Muscle of leg (tissue), 11 donors: ENCODE data around the gene KDM4B. TPM values are rescaled to one million over a fixed set of nuclear protein-coding genes. Genes with fewer than 3 reads are reported as not detected.
A peak's percentile ranks its signal among the peaks of the same experiment; 100 is the strongest.

Source experiments
- DNase-seq: peaks from one replicate; pipeline ENCODE4 v3.0.0; 2013
- H3K27ac ChIP-seq: one replicate; pipeline ENCODE4 v1.5.1; 2013; ENCODE audit warnings: mild to moderate bottlenecking, low read length, control low read depth
- H3K27me3 ChIP-seq: one replicate; pipeline ENCODE4 v1.6.1; 2013; ENCODE audit warnings: low read length; ENCODE audit not compliant: control insufficient read depth, insufficient read depth
- H3K36me3 ChIP-seq: one replicate; pipeline ENCODE4 v1.6.1; 2013; ENCODE audit warnings: low read length; ENCODE audit not compliant: control insufficient read depth, insufficient read depth
- H3K4me1 ChIP-seq: one replicate; pipeline ENCODE4 v1.6.1; 2013; ENCODE audit warnings: low read length; ENCODE audit not compliant: control insufficient read depth, insufficient read depth
- H3K4me3 ChIP-seq: one replicate; pipeline ENCODE4 v1.5.1; 2013; ENCODE audit warnings: low read length, control low read depth
- H3K9me3 ChIP-seq: replicated peaks from 2 replicates; pipeline ENCODE4 v1.6.1; 2013; ENCODE audit warnings: low read depth, low read length; ENCODE audit not compliant: control insufficient read depth
- WGBS: methylation state at CpG from one replicate; pipeline ENCODE4 v1.1.5; 2013; ENCODE audit warnings: missing lambda C conversion rate; ENCODE audit not compliant: insufficient coverage; 5-methylcytosine and 5-hydroxymethylcytosine counted together
- polyA plus RNA-seq, 8 donors: library from polyadenylated mRNA; unstranded; fragments of 120-200 nt; gene quantifications; one replicate each; pipeline versions ENCODE4 v1.2.1 to v1.2.3, GENCODE V29; 2013; ENCODE audit warnings: inconsistent platforms in 1 of 8, low replicate concordance in 1 of 8; ENCODE audit not compliant: insufficient read length in 8 of 8, insufficient read depth in 1 of 8
- total RNA-seq: library from RNA; stranded (reverse); fragments of 120-200 nt; gene quantifications from one replicate; pipeline ENCODE4 v1.2.4, GENCODE V29; 2013

The KDM4B gene
- total and polyA plus RNA-seq, 9 donors: 8.1 to 22.3 (median 21.1) TPM

DNA sequence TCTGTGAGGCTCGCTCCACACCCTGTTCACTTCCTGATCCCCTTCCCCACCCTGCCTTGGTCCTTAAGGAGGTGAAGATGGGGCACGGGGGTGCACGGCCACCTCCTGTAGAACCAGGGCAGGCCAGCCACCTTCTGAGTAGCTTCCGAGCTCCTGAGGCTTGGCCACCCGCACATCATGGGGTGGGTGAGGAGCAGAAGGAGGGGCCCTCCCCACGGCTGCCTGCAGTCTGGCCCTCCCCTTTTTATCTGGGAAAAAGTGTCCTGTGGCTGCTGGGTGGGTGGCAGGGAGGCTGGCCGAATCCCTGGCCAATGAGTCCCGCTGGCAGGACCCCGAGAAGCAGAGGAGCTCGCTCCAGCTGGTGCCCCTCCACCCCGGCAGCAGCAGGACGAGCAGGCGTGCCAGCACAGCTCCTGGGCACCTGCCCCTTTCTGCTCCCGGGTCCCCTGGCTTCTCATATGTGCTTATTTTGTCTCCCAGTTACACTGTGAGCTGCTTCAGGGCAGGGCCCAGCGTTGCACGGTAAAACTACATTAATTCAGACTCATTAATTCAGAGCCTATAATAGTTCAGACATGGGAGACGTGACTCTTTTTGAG lies 135.0 kb downstream of the KDM4B start:
- Histone ChIP-seq H3K27ac (peak overlapping the region; percentile 62), H3K9me3 (peaks cover 16% of the 10 kb centered on the region), H3K4me1 (peaks cover 46% of the 10 kb centered on the region), H3K36me3 (peaks cover 32% of the 10 kb centered on the region), H3K27me3 (no peaks in the 10 kb centered on the region), H3K4me3 (no peak overlapping the region)
- DNase-seq: peak; percentile 49
- 55% methylated on average over 11 of the region's 17 CpGs for WGBS

DNA sequence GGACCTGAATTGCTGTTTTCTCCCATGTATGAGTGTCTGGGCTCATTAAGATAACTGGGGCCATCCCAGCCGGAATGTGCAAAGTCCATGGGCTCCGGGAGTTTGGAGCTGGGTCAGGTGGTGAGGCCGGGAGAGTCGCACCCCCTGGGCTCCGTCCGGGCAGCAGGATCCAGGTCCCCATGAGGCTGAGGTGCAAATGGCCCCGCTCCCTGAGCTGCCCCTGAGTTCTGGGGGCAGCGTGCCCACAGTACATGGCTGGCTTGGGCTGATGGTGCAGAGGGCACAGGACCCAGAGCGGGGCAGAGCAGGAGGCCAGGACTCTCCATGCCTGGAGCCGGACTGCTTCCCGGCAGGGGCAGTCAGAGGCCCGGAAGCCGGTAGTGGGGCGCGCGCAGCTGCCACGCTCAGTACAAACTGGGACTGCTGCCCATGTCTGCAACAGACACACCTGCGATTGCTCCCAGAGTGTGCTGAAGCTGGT lies 136.0 kb downstream of the KDM4B start:
- Histone ChIP-seq H3K36me3 (peaks cover 28% of the 10 kb centered on the region), H3K4me3 (no peak overlapping the region), H3K27me3 (no peaks in the 10 kb centered on the region), H3K9me3 (peaks cover 6% of the 10 kb centered on the region), H3K4me1 (peaks cover 46% of the 10 kb centered on the region), H3K27ac (no peak overlapping the region)
- whole genome bisulfite sequencing: 84% methylated on average over 17 of the region's 18 CpGs
- no peak for DNase-seq

DNA sequence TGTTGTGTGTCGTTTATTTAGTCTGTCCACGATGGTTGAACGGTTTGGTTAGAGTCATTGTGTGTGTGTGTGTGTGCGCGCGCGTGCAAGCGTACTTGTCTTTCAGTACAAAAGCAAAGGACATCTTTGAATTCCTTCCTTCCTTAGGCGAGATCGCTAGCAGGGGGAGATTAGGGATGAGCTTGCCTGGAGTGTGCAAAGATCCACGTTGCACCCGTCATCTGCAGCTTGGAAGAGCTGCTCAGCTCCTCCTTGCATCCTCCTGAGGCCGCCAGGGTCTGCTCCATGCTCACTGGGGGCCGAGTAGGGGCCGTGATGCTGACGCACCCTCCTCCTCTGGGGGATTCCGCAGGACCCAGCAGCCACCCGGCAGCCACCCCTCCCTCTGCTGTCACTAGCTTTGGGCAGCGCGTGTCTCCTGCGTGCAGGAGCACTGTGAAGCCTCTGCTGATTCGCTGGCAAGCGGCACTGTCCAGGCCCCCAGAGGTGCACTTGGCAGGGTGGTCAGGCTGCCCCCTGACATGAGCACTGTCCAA lies 137.3 kb downstream of the KDM4B start:
- Histone ChIP-seq H3K27me3 (no peaks in the 10 kb centered on the region), H3K9me3 (no peaks in the 10 kb centered on the region), H3K4me1 (peaks cover 46% of the 10 kb centered on the region), H3K4me3 (no peak overlapping the region), H3K27ac (no peak overlapping the region), H3K36me3 (peaks cover 39% of the 10 kb centered on the region)
- no peak for DNase-seq
- 83% methylated on average over 11 of the region's 23 CpGs for WGBS

GRCh38 chr19:5106971-5107370 lies 138.1 kb downstream of the KDM4B start:
- peaks cover 43% of the 10 kb centered on the region for H3K4me1 ChIP-seq
- no peak overlapping the region for H3K27ac ChIP-seq
- H3K4me3 ChIP-seq: no peak overlapping the region
- no peaks in the 10 kb centered on the region for H3K9me3 ChIP-seq
- no peak for DNase-seq
- H3K27me3 ChIP-seq: no peaks in the 10 kb centered on the region
- H3K36me3 ChIP-seq: peaks cover 45% of the 10 kb centered on the region
- WGBS: 86% methylated on average over 18 of the region's 19 CpGs

- H3K27me3 ChIP-seq: no peaks in the 10 kb centered on the region
- WGBS: 57% methylated on average over 19 of the region's 21 CpGs
- no peak for DNase-seq
- peaks cover 36% of the 10 kb centered on the region for H3K4me1 ChIP-seq
- no peak overlapping the region for H3K4me3 ChIP-seq
- H3K27ac ChIP-seq: no peak overlapping the region
- H3K36me3 ChIP-seq: peaks cover 51% of the 10 kb centered on the region
- H3K9me3 ChIP-seq: no peaks in the 10 kb centered on the region
These were observed 138.7 kb downstream of the KDM4B start for GRCh38 chr19:5107432-5108122.

- WGBS: 28% methylated on average over 3 of the region's 12 CpGs
- H3K9me3 ChIP-seq: no peaks in the 10 kb centered on the region
- H3K27ac ChIP-seq: no peak overlapping the region
- no peak for DNase-seq
- H3K4me1 ChIP-seq: peaks cover 31% of the 10 kb centered on the region
- no peaks in the 10 kb centered on the region for H3K27me3 ChIP-seq
- peaks cover 54% of the 10 kb centered on the region for H3K36me3 ChIP-seq
- no peak overlapping the region for H3K4me3 ChIP-seq
These were observed 139.2 kb downstream of the KDM4B start for GRCh38 chr19:5108123-5108596.

DNA sequence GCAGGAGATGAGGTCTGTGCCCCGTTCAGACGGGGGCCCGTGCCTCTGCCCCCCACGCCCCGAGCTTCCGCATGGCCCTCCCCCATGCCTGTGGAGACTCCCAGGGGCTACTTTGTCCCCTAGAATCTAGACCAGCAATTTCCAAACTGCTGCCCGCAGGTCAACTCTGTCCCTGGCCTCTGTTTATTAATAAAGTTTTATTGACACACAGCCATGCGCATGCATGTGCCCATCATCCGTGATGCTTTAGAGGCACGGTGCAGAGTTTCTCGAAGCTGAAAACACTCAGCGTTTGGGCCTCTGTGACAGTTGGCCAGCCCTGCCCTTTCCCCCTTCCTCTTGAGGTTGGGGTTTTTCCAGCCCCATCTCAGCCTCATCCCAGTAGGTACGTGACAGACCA lies 140.0 kb downstream of the KDM4B start:
- Histone ChIP-seq H3K27ac (no peak overlapping the region), H3K9me3 (no peaks in the 10 kb centered on the region), H3K4me1 (peaks cover 24% of the 10 kb centered on the region), H3K36me3 (peaks cover 59% of the 10 kb centered on the region), H3K27me3 (no peaks in the 10 kb centered on the region), H3K4me3 (no peak overlapping the region)
- WGBS: 93% methylated on average over 10 of the region's 13 CpGs
- no peak for DNase-seq

DNA sequence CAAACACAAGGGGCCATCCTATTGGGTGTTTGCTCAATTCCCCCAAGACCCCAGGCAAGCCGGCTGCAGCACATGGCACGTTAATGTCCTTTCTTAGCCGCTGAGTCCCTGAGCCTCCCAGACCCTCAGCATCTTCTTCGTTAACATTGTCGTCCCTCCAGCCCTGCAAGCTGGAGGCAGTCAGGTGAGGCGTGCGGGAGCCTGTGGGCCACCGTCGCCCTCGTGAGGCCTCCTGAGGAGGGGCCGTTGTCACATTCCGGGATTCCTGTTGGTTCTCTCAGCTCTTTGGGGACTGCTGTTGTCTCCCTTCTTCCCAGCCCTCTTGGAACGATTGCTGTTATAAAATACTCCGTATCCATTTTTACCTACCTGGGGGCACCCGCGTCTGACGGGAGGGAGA lies 140.6 kb downstream of the KDM4B start:
- no peak for DNase-seq
- peaks cover 20% of the 10 kb centered on the region for H3K4me1 ChIP-seq
- H3K27me3 ChIP-seq: no peaks in the 10 kb centered on the region
- no peaks in the 10 kb centered on the region for H3K9me3 ChIP-seq
- no peak overlapping the region for H3K4me3 ChIP-seq
- no peak overlapping the region for H3K27ac ChIP-seq
- H3K36me3 ChIP-seq: peaks cover 63% of the 10 kb centered on the region
- 71% methylated on average over 16 of the region's 17 CpGs for WGBS

DNA sequence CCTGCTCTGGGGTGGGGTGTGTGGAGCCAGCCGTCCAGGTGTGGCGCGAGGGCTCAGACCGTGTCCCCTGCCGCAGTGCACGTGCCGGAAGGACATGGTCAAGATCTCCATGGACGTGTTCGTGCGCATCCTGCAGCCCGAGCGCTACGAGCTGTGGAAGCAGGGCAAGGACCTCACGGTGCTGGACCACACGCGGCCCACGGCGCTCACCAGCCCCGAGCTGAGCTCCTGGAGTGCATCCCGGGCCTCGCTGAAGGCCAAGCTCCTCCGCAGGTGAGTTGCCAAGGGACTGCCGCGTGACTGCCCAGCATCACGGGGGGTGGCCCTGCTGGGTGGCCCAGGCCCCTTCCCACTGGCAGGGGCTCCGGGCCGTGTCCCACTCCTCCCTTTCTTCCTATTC lies 141.6 kb downstream of the KDM4B start:
- Histone ChIP-seq H3K9me3 (no peaks in the 10 kb centered on the region), H3K4me1 (peaks cover 16% of the 10 kb centered on the region), H3K27me3 (no peaks in the 10 kb centered on the region), H3K27ac (no peak overlapping the region), H3K4me3 (no peak overlapping the region), H3K36me3 (peaks cover 63% of the 10 kb centered on the region)
- 90% methylated on average over 27 of the region's 27 CpGs for WGBS
- no peak for DNase-seq

DNA sequence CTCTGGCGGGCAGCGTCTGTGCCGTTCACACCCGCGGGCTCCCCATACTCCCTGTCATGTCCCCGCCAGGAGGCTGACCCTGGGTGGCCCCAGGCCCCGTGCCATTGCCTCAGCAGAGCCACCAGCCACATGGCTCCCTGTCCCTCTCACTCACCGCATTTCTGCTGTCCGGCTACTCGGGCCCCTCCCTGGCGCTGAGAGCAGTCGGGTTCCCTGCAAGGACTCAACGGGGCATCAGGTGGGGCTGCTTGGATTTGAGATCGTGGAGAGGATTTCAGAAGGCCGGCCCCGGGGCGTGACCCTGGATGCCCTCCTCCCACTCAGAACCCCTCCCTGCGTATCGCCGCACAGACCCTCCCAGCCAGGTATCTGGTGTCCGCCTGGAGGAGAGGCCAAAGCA lies 142.1 kb downstream of the KDM4B start:
- WGBS: 82% methylated on average over 18 of the region's 21 CpGs
- Histone ChIP-seq H3K27ac (no peak overlapping the region), H3K27me3 (no peaks in the 10 kb centered on the region), H3K36me3 (peaks cover 61% of the 10 kb centered on the region), H3K4me3 (no peak overlapping the region), H3K4me1 (peaks cover 16% of the 10 kb centered on the region), H3K9me3 (peaks cover 2% of the 10 kb centered on the region)
- no peak for DNase-seq
